ENCODE results near the gene LCTL.
"Not testable (repeated sequence)": the region's sequence is repeated elsewhere in the genome, so short reads cannot be mapped to it uniquely, and the experiment has no call there.

The LCTL gene

DNA sequence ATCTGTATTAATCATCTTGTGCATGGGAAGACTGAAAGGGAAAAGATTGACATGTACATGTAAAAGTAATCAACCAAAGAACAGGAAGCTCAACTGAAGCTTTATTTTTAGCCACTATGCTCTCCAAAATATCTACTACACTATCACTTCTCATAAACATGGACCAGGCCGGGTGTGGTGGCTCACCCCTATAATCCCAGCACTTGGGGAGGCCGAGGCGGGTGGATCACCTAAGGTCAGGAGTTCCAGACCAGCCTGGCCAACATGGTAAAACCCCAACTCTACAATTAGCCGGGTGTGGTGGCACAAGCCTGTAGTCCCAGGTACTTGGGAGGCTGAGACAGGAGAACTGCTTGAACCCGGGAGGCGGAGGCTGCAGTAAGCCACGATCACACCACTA, 65.5 kb downstream of the LCTL start:
- not testable (repeated sequence) for DNase-seq (ENCODE audit: low spot score)

DNA sequence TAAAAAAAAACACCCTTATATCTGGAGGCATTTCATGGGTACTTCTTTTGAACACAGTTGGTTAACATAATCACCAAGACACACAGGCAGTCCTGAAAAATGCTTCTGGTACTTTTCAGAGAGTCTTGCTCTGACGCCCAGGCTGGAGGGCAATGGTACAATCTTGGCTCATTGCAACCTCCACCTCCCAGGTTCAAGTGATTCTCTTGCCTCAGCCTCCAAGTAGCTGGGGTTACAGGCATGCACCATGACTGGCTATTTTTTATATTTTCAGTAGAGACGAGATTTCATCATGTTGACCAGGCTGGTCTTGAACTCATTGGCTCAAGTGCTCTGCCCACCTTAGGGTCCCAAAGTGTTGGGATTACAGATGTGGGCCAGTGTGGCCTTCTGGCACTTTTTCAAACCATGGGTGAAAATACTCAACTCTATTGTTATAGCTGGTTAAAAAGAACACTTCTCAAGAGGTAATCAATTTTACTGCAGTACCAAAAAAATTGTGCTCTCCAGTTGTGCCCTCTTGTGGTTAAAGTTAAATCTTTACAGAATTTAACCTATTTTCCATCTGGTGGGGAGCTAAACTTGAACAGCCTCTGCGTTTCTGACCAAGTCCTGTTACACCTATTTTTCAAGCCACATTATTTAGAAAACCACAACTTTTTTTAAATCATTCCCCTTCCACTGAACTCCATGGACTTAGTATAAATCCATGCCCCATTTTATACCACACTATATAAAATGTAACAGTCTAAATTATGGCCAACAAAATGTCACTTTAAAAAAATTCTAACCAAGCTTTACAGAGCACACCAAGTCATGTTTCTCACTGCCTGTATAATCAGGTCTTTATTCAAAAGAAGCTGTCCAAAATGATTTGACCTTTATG, 67.1 kb downstream of the LCTL start:
- DNase-seq (ENCODE audit: low spot score) = no peak
